RWPE1 (cell line): ENCODE data around the gene GDF11.
A peak's percentile ranks its signal among the peaks of the same experiment; 100 is the strongest.

Experiments
- CTCF ChIA-PET: fragments of 350-600 bp; sonication (Branson Sonifier 250); formaldehyde crosslinking; extraction: SDS; loops from one replicate; lab custom pipeline; 2021; lab: Yijun Ruan, JAX
- POLR2A ChIA-PET: fragments of 400-600 bp; formaldehyde crosslinking; extraction: SDS; loops from one replicate; lab custom pipeline; 2020; ENCODE audit warnings: antibody characterized with exemption; ENCODE audit not compliant: low non-redundant PET; lab: Yijun Ruan, JAX
- DNase-seq: peaks from one replicate; pipeline ENCODE4 v3.0.0; 2012; ENCODE audit warnings: low spot score
- H3K27ac ChIP-seq: fragments of 450-650 bp; 2 replicates; pipeline ENCODE4 v1.5.1; 2017
- TF ChIP-seq, protein P1 (sequence below): fragments of 450-650 bp; conservative IDR thresholded peaks from 2 replicates; pipeline ENCODE4 v1.5.1; 2017; ENCODE audit warnings: low read depth, mild to moderate bottlenecking

Gene GDF11

DNA sequence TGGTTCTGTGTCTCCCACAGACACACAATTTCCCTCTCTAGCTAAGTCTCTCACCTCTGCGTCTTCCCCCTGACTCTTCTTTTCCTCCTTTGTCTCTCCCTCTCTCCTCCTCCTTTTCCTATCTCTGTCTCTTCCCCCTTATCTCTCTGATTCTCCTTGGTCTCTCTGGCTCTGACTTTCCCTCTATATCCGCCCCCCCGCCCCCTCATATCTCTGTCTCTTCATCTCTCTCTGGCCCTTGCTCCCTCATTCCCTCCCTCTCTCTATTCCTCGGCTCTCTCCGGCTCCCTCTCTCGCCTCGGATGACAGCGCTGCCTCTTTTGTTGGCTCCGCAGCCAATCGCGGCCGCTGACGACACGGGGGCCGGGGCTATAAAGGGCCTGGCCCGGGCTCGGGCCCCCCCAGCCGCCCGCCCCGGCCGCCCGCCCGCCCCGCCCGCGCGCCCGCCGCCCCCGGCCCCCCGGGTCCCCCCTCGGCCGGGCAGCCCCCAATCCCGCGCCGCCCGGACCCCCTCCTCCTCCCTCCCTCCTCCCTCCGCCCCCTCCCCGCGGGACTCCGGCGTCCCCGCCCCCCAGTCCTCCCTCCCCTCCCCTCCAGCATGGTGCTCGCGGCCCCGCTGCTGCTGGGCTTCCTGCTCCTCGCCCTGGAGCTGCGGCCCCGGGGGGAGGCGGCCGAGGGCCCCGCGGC lies at the start of gene GDF11:
Gene GDF11 (plus strand): TSS at position 404 of the 687 bp plus-strand sequence. CDS start 195 bp downstream, at position 599.
- ChIA-PET CTCF (no interaction called here), POLR2A (no interaction called here)
- peak within 1 kb of the TSS; percentile 83 for H3K27ac ChIP-seq
- TF ChIP-seq, protein P1, sequence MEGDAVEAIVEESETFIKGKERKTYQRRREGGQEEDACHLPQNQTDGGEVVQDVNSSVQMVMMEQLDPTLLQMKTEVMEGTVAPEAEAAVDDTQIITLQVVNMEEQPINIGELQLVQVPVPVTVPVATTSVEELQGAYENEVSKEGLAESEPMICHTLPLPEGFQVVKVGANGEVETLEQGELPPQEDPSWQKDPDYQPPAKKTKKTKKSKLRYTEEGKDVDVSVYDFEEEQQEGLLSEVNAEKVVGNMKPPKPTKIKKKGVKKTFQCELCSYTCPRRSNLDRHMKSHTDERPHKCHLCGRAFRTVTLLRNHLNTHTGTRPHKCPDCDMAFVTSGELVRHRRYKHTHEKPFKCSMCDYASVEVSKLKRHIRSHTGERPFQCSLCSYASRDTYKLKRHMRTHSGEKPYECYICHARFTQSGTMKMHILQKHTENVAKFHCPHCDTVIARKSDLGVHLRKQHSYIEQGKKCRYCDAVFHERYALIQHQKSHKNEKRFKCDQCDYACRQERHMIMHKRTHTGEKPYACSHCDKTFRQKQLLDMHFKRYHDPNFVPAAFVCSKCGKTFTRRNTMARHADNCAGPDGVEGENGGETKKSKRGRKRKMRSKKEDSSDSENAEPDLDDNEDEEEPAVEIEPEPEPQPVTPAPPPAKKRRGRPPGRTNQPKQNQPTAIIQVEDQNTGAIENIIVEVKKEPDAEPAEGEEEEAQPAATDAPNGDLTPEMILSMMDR: no peak
- DNase-seq: peak; percentile 80

GRCh38 chr12:55693323-55694187 lies 49.4 kb upstream of the GDF11 start:
- H3K27ac ChIP-seq: no peak overlapping the region
- TF ChIP-seq, protein P1: no peak
- DNase-seq: no peak
- ChIA-PET CTCF (interaction anchor here (0.6 kb wide), 1 partner anchor 318 kb away, joined by 3 read pairs; no protein-coding TSS in a partner anchor), POLR2A (no interaction called here)

- ChIA-PET CTCF (no interaction called here), POLR2A (no interaction called here)
- no peak overlapping the region for H3K27ac ChIP-seq
- TF ChIP-seq, protein P1: no peak
- no peak for DNase-seq
These were observed 48.8 kb upstream of the GDF11 start for GRCh38 chr12:55694188-55694515.

DNA sequence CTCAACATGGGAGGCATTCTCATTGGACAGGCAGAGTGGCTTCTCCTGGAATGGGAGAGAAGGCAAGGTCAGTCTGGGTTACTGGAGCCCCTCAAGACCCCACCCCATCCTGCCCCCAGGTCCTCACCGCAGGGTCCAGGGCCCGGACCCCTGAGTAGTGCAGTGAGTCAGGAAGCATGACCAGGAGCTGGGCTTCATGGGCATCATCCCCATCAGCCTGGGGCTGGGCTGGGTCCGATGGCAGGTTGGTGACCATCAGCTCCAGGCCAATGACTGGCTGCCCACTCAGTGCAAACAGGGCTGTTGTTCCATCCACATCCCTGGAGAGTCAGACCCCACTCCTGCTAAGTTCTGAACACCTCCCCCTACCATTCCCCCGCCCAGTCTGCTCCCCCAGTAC lies 48.3 kb upstream of the GDF11 start:
- DNase-seq: no peak
- ChIA-PET CTCF (no interaction called here), POLR2A (no interaction called here)
- H3K27ac ChIP-seq: no peak overlapping the region
- TF ChIP-seq, protein P1: no peak

DNA sequence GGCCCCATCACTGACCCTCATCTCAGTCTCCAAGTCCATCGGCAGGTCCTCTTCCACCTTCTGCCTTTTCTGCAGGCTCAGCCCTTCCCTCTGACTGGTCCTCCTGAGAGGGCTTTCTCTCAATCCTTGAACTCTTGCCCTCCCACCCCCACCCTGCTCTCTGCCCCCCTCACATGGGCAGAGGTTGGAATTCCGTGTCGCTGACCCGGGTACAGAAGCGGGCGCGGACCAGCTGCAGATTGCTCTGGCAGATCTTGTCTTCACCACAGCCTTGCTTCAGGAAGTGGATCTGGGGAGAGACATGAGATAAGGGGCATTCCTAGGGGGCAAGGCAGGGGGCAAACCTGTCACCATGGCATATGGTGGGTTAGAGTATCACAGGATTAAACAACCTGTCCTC lies 47.6 kb upstream of the GDF11 start:
- H3K27ac ChIP-seq: no peak overlapping the region
- ChIA-PET CTCF (no interaction called here), POLR2A (no interaction called here)
- TF ChIP-seq, protein P1: no peak
- no peak for DNase-seq

- H3K27ac ChIP-seq: no peak overlapping the region
- ChIA-PET CTCF (no interaction called here), POLR2A (no interaction called here)
- no peak for DNase-seq
- TF ChIP-seq, protein P1: no peak
These were observed 46.8 kb upstream of the GDF11 start for GRCh38 chr12:55696141-55696540.
